Uterus (tissue), 4 donors: Measurements from ENCODE around the gene NDUFA8. TPM values are rescaled to one million over a fixed set of nuclear protein-coding genes. Genes with fewer than 3 reads are reported as not detected.
A peak's percentile ranks its signal among the peaks of the same experiment; 100 is the strongest.

Source experiments
- DNase-seq, 2 donors: peaks; one replicate each; pipeline ENCODE4 v3.0.0-alpha.2; 2019 to 2020
- H3K27ac ChIP-seq, 2 donors: fragments of 200-600 bp; sonication (generic); 1 replicate in 1 of 2; 2 replicates in 1 of 2; pipeline ENCODE4 v1.5.1; 2016 to 2018
- H3K27me3 ChIP-seq, 2 donors: fragments of 200-600 bp; sonication (generic); one replicate each; pipeline ENCODE4 v1.5.1; 2018 to 2019; ENCODE audit warnings: control low read depth in 1 of 2
- H3K36me3 ChIP-seq, 2 donors: fragments of 200-600 bp; sonication (generic); one replicate each; pipeline ENCODE4 v1.5.1; 2019; ENCODE audit warnings: control low read depth in 1 of 2
- H3K4me1 ChIP-seq, 2 donors: fragments of 200-600 bp; sonication (generic); one replicate each; pipeline ENCODE4 v1.5.1; 2018 to 2019; ENCODE audit warnings: control low read depth in 1 of 2
- H3K4me3 ChIP-seq, 2 donors: fragments of 200-600 bp; sonication (generic); 1 replicate in 1 of 2; 2 replicates in 1 of 2; pipeline ENCODE4 v1.5.1; 2018 to 2019; ENCODE audit warnings: mild to moderate bottlenecking in 1 of 2
- H3K9me3 ChIP-seq, 2 donors: fragments of 200-600 bp; sonication (generic); one replicate each; pipeline ENCODE4 v1.5.1; 2019; ENCODE audit warnings: control low read depth in 1 of 2
- POLR2A ChIP-seq, 2 donors: fragments of 450-650 bp; IDR thresholded peaks; one replicate each; pipeline ENCODE4 v1.6.1; 2016; ENCODE audit warnings: antibody characterized with exemption in 2 of 2, mild to moderate bottlenecking in 1 of 2, moderate library complexity in 1 of 2
- intact Hi-C: fragments of 100-400 bp; cut with DNase I; formaldehyde crosslinking; loops from one replicate; pipeline ENCODE4 v1.15.1; 2023; ENCODE audit warnings: low total_unique reads
- total RNA-seq, 4 donors: library from RNA; depleted of rRNA in 3 of 4; stranded (reverse); fragments of >200 nt in 3 of 4; gene quantifications; one replicate each; pipeline versions ENCODE4 v1.1.0 to v1.2.4, GENCODE V29; 2014 to 2023
- TF ChIP-seq, protein P1 (sequence below), 4 experiments: fragments of 200-600 bp in 2 of 4; fragments of 450-650 bp in 2 of 4; sonication (generic) in 2 of 4; IDR thresholded peaks; one replicate each; pipeline ENCODE4 v1.5.1; 2016 to 2019; ENCODE audit warnings: antibody characterized with exemption in 4 of 4, mild to moderate bottlenecking in 2 of 4, moderate library complexity in 1 of 4
- donor health status: DM: yes; HTN: yes; CAD: no.

The NDUFA8 gene
- total RNA-seq, 4 donors from 2014 or later = 22.8 to 39.2 (median 31.4) TPM

DNA sequence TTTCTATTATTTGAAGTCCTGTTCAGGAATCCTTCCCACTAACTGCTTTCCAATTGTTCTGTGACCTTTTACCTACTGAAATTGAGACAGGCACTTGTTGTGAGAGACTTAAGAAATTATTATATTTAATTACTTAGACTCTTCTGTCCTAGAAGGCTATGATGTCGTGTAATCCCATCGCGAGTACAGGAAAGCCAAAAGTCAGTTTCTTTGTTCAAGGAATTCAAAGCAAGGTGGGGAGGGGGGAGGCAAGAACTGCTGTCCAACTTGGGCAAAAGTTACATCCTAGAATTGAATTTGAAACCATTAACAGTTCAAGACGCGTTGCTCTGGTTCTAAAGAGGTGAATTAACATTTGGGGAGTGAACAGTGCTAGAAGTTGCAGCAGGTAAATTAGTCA lies 17.9 kb downstream of the NDUFA8 start:
- no peaks in the 10 kb centered on the region for H3K36me3 ChIP-seq
- H3K9me3 ChIP-seq = no peaks in the 10 kb centered on the region
- no peaks in the 10 kb centered on the region for H3K4me1 ChIP-seq
- TF ChIP-seq, protein P1, sequence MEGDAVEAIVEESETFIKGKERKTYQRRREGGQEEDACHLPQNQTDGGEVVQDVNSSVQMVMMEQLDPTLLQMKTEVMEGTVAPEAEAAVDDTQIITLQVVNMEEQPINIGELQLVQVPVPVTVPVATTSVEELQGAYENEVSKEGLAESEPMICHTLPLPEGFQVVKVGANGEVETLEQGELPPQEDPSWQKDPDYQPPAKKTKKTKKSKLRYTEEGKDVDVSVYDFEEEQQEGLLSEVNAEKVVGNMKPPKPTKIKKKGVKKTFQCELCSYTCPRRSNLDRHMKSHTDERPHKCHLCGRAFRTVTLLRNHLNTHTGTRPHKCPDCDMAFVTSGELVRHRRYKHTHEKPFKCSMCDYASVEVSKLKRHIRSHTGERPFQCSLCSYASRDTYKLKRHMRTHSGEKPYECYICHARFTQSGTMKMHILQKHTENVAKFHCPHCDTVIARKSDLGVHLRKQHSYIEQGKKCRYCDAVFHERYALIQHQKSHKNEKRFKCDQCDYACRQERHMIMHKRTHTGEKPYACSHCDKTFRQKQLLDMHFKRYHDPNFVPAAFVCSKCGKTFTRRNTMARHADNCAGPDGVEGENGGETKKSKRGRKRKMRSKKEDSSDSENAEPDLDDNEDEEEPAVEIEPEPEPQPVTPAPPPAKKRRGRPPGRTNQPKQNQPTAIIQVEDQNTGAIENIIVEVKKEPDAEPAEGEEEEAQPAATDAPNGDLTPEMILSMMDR (IDR thresholded peaks at IDR 0.05) = no peak
- TF ChIP-seq POLR2A (IDR thresholded peaks at IDR 0.05) = no peak
- DNase-seq = no peak
- no peaks in the 10 kb centered on the region for H3K27me3 ChIP-seq
- H3K4me3 ChIP-seq = no peak overlapping the region
- peak overlapping the region in 1 of 2 donors; percentile 21 for H3K27ac ChIP-seq
- intact Hi-C loops = no loop called here

DNA sequence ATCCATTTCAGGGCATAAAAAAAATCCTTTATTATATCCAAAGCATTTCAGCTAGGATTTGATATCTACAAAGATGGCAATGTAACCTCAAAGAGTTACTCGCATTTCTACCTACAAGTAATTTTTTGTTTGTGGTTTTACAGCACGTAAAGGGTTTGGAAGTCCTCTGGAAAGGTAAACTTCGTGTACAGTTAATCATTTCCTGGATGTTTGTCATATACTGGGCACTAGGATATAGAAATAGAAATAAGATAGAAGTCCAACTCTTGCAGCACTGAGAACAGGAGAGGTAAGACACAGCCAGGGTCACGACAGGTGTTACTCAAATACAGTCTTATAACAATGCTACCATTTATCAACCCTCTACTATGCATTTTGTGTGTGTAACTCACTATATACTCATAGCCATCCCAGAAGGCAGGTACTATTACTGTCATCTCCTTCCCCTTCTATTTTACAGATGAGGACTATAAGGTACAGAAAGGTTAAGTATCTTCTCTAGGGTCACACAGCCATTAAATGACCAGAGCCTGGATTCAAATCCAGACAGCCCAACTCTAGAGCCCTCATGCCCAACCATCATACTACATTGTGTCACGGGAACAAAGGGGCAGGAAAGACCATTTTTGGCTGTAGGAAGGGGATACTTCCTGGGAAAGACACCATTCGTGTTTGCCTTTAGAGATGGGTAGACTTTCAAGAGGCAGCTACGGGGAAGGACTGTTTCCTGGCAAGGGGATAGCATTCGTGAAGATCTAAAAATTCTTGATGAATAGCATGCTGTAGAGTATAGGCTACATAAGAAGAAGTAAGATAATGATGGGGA lies 19.0 kb downstream of the NDUFA8 start:
- H3K9me3 ChIP-seq = no peaks in the 10 kb centered on the region
- H3K36me3 ChIP-seq = no peaks in the 10 kb centered on the region
- intact Hi-C loops = no loop called here
- H3K27ac ChIP-seq = peak overlapping the region; percentile 14 to 21
- H3K27me3 ChIP-seq = no peaks in the 10 kb centered on the region
- DNase-seq = no peak
- no peaks in the 10 kb centered on the region for H3K4me1 ChIP-seq
- H3K4me3 ChIP-seq = no peak overlapping the region
- TF ChIP-seq, protein P1 (IDR thresholded peaks at IDR 0.05) = no peak

DNA sequence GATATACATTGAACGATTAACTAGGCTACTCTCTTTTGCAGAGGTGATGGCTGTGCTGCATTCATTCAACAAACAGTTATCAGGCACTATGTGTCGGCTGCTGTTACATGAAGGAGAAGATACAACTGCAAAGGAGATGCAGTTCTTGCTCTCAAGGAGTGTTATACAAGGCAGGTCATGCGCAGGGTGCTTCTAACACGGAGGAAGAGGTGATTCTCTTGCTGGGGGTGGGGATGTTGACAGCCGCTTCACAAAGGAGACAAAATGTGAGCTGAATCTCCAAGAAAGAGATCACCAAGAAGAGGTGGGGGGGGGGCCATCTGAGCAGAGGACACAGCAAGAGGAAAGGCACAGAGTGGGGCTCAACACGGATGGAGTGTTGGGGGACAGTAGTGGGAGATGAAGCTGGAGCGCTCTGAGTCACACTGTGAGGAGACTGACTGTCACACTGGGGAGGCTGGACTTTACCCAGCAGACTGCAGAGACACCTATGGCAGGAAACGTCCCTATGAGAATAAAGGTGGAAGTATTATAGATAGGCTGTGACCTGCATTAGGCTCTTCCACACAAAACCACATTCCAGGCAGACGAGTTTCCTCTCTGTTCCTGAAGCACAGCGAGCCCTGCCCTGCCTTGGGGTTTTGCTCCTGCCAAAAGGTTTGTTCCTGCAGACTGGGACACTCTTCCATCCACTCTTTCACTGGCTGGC lies 20.9 kb downstream of the NDUFA8 start:
- Histone ChIP-seq H3K27ac (no peak overlapping the region), H3K36me3 (no peaks in the 10 kb centered on the region), H3K4me1 (no peaks in the 10 kb centered on the region), H3K4me3 (no peak overlapping the region), H3K9me3 (no peaks in the 10 kb centered on the region), H3K27me3 (no peaks in the 10 kb centered on the region)
- TF ChIP-seq POLR2A (IDR thresholded peaks at IDR 0.05) = no peak
- TF ChIP-seq, protein P1 (IDR thresholded peaks at IDR 0.05) = no peak
- DNase-seq = no peak
- intact Hi-C loops = no loop called here

DNA sequence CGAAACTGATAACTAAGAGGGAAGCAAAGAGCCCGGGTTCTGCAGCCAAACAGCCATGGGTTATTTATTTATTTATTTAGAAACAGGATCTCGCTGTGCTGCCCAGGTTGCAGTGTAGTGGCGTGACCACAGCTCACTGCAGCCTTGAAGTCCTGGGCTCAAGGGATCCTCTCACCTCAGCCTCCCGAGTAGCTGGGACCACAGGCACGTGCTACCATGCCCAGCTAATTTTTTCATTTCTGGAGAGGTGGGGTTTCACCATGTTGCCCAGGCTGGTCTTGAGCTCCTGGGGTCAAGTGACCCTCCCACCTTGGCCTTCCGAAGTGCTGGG lies 24.1 kb downstream of the NDUFA8 start:
- no peak overlapping the region for H3K27ac ChIP-seq
- DNase-seq = no peak
- TF ChIP-seq POLR2A (IDR thresholded peaks at IDR 0.05) = no peak
- TF ChIP-seq, protein P1 (IDR thresholded peaks at IDR 0.05) = no peak
- intact Hi-C loops = no loop called here
- H3K27me3 ChIP-seq = no peaks in the 10 kb centered on the region
- H3K4me3 ChIP-seq = no peak overlapping the region
- H3K9me3 ChIP-seq = no peaks in the 10 kb centered on the region
- no peaks in the 10 kb centered on the region for H3K36me3 ChIP-seq
- H3K4me1 ChIP-seq = no peaks in the 10 kb centered on the region

DNA sequence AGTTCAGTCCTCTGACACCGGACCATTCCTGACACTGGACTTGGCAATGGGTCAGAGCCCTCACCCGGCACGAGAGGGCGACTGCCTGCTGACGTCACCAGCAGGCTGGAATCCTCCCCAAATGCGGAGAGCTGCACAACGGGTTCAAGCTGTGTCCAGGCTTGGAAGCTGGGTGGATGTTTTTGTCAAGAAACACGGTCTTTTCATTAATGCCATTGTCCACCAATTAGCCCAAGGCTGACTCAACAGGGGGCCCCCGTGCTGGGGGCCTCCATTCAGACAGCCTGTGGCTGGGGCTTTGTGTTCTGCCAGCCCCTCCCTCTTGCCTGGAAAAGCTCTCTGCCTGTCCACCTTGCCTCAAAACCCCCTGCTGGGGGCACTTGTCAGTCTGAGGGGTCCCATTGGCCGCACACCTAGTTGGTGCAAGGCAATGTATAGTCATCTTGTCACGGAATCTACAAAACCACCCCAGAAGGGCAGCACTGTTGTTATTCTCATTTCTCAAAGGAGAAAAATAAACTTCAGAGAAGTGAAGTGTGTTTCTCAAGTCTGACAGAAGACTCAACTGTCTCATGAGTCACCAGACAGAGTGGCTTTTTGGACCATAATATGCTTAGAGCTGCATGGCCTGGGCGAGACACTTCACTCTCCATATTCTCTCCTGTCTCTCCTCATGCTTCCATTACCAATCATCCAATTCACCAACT lies 24.6 kb downstream of the NDUFA8 start:
- TF ChIP-seq POLR2A (IDR thresholded peaks at IDR 0.05) = no peak
- Histone ChIP-seq H3K4me1 (no peaks in the 10 kb centered on the region), H3K4me3 (no peak overlapping the region), H3K27ac (no peak overlapping the region), H3K9me3 (no peaks in the 10 kb centered on the region), H3K27me3 (no peaks in the 10 kb centered on the region), H3K36me3 (no peaks in the 10 kb centered on the region)
- intact Hi-C loops = no loop called here
- no peak for DNase-seq
